Panc1 (cell line): Measurements from ENCODE around the gene FOCAD. TPM values are rescaled to one million over a fixed set of nuclear protein-coding genes. Genes with fewer than 3 reads are reported as not detected.
"Not testable (repeated sequence)": the region's sequence is repeated elsewhere in the genome, so short reads cannot be mapped to it uniquely, and the experiment has no call there.

Source experiments
- ATAC-seq: fragments of 200-7000 bp; cut with Tn5 transposase; 2 replicates; pipeline ENCODE4 v1.9.1; 2020; ENCODE audit warnings: mild to moderate bottlenecking, moderate library complexity
- BruUV-seq: library from RNA; stranded (reverse); fragments of 400-500 nt; replicated peaks from 2 replicates; lab custom pipeline; 2021; lab: Mats Ljungman, UMichigan
- CTCF ChIA-PET: fragments of 300-600 bp; sonication (Branson Sonifier 250); formaldehyde crosslinking; loops from one replicate; lab custom pipeline; 2022; ENCODE audit warnings: antibody characterized with exemption; lab: Charles Lee
- POLR2A ChIA-PET: fragments of 300-600 bp; sonication (Branson Sonifier 250); formaldehyde crosslinking; loops from one replicate; lab custom pipeline; 2022; ENCODE audit warnings: antibody characterized with exemption; lab: Charles Lee
- DNase-seq: peaks from one replicate; pipeline ENCODE4 v3.0.0-alpha.2; 2010; ENCODE audit warnings: low read depth, low spot score
- H3K27ac ChIP-seq: 2 replicates; pipeline ENCODE4 v1.5.1; 2011; ENCODE audit warnings: mild to moderate bottlenecking, low read length, inconsistent platforms
- H3K27me3 ChIP-seq: fragments of 200-500 bp; sonication (Bioruptor generic); 2 replicates; pipeline ENCODE4 v1.6.0; 2014; ENCODE audit warnings: low read length, inconsistent platforms; ENCODE audit not compliant: control insufficient read depth, insufficient read depth
- H3K36me3 ChIP-seq: fragments of 200-500 bp; sonication (Bioruptor generic); 2 replicates; pipeline ENCODE4 v1.5.1; 2014; ENCODE audit warnings: inconsistent platforms, mild to moderate bottlenecking, low read length, moderate library complexity; ENCODE audit not compliant: control insufficient read depth, insufficient read depth
- H3K4me1 ChIP-seq: 2 replicates; pipeline ENCODE4 v1.5.1; 2011; ENCODE audit warnings: inconsistent platforms, mild to moderate bottlenecking, low read length, moderate library complexity; ENCODE audit not compliant: control insufficient read depth, insufficient read depth
- H3K4me3 ChIP-seq, 2 experiments: 2 replicates each; pipeline ENCODE4 v1.5.1; 2011 to 2012; ENCODE audit warnings: low read depth in 2 of 2, low read length in 2 of 2, mild to moderate bottlenecking in 2 of 2, inconsistent platforms in 1 of 2, moderate library complexity in 1 of 2
- H3K9me3 ChIP-seq: fragments of 200-500 bp; sonication (Bioruptor generic); 2 replicates; pipeline ENCODE4 v1.5.1; 2014; ENCODE audit warnings: low read depth, mild to moderate bottlenecking, inconsistent platforms, low read length, moderate library complexity; ENCODE audit not compliant: control insufficient read depth, insufficient read depth
- POLR2AphosphoS5 ChIP-seq: IDR thresholded peaks from 2 replicates; pipeline ENCODE4 v1.6.1; 2012; ENCODE audit warnings: mild to moderate bottlenecking, low read depth, low read length, moderate library complexity
- REST ChIP-seq, 2 experiments: IDR thresholded peaks; 2 replicates each; pipeline ENCODE4 v1.6.1; 2011 to 2012; ENCODE audit warnings: low read depth in 2 of 2, control low read depth in 1 of 2, low read length in 1 of 2, mild to moderate bottlenecking in 1 of 2, moderate library complexity in 1 of 2; ENCODE audit not compliant: insufficient read depth in 1 of 2
- SIN3A ChIP-seq: IDR thresholded peaks from 2 replicates; pipeline ENCODE4 v1.6.1; 2012; ENCODE audit warnings: low read depth, mild to moderate bottlenecking, low read length, moderate library complexity, borderline replicate concordance; ENCODE audit not compliant: insufficient read depth
- TCF7L2 ChIP-seq: IDR thresholded peaks from 2 replicates; pipeline ENCODE4 v1.6.1; 2011; ENCODE audit warnings: mild to moderate bottlenecking, low read depth, low read length, inconsistent platforms
- in situ Hi-C: cut with HindIII; loops from 2 replicates; pipeline ENCODE4 v1.10.0; 2016; ENCODE audit warnings: low sequenced_read_pairs, low pct_unique_long_range_greater_than_20kb
- intact Hi-C: fragments of 100-400 bp; cut with micrococcal nuclease; formaldehyde crosslinking; loops from one replicate; pipeline ENCODE4 v1.10.0; 2022; ENCODE audit not compliant: unreplicated experiment
- total RNA-seq: library from RNA; stranded (reverse); gene quantifications from one replicate; pipeline ENCODE4 v1.2.1, GENCODE V29; 2021; ENCODE audit not compliant: unreplicated experiment
- TF ChIP-seq, protein P1 (sequence below): fragments of 450-650 bp; IDR thresholded peaks from 2 replicates; pipeline ENCODE4 v1.5.1; 2017; ENCODE audit warnings: mild to moderate bottlenecking

The FOCAD gene
- total RNA-seq, 1 experiment from 2014 or later = 9.8 TPM

DNA sequence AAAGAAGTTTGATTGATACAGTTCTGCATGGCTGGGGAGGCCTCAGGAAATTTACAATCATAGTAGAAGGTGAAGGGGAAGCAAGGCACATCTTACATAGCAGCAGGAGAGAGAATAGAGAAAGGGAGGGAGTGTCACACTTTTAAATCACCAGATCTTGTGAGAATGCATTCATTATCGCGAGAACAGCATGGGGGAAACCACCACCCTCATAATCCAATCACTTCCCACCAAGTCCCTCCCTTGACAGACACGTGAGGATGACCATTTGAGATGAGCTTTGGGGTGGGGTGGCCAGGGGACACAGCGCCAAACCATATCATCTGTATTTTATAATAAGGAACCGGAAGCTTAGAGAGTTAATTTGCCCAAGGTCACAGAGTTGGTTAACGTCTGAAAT, 13.7 kb upstream of the FOCAD start:
- Histone ChIP-seq H3K36me3 (no peaks in the 10 kb centered on the region), H3K4me3 (no peak overlapping the region), H3K9me3 (no peaks in the 10 kb centered on the region), H3K27ac (no peak overlapping the region), H3K27me3 (no peaks in the 10 kb centered on the region), H3K4me1 (no peaks in the 10 kb centered on the region)
- intact Hi-C loops (no loop called here), in situ Hi-C loops (no loop called here)
- no peak for ATAC-seq
- BruUV-seq = no TSS peak
- ChIA-PET CTCF (no interaction called here), POLR2A (no interaction called here)
- TF ChIP-seq, protein P1, sequence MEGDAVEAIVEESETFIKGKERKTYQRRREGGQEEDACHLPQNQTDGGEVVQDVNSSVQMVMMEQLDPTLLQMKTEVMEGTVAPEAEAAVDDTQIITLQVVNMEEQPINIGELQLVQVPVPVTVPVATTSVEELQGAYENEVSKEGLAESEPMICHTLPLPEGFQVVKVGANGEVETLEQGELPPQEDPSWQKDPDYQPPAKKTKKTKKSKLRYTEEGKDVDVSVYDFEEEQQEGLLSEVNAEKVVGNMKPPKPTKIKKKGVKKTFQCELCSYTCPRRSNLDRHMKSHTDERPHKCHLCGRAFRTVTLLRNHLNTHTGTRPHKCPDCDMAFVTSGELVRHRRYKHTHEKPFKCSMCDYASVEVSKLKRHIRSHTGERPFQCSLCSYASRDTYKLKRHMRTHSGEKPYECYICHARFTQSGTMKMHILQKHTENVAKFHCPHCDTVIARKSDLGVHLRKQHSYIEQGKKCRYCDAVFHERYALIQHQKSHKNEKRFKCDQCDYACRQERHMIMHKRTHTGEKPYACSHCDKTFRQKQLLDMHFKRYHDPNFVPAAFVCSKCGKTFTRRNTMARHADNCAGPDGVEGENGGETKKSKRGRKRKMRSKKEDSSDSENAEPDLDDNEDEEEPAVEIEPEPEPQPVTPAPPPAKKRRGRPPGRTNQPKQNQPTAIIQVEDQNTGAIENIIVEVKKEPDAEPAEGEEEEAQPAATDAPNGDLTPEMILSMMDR = no peak
- TF ChIP-seq REST (IDR thresholded peaks at IDR 0.05; ENCODE audit: insufficient read depth in 1 of 2, low read depth in 2 of 2, low read length in 1 of 2) (no peak), POLR2AphosphoS5 (no peak), TCF7L2 (no peak), SIN3A (no peak)
- no peak for DNase-seq

DNA sequence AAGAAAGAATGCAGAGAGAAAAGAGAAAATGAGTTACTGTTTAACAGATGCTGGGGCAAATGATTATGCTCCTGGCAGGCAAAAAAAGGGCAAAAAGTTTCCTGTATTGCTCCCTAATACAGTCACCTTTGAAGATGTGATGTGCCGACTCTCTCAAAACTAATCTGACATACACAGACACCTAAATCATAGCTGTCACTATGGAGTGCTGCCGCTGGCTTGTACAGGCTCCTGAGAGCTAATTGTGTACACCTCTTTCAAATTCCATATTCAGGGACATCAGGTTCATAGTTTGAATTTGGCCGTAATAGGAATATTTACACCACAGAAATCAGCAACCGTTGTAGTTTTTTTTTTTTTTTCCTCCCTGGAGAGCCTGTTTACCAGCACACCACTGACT, 12.4 kb upstream of the FOCAD start:
- no peak for DNase-seq
- ChIA-PET CTCF (no interaction called here), POLR2A (no interaction called here)
- Histone ChIP-seq H3K27ac (no peak overlapping the region), H3K4me3 (no peak overlapping the region), H3K27me3 (no peaks in the 10 kb centered on the region), H3K36me3 (no peaks in the 10 kb centered on the region), H3K9me3 (no peaks in the 10 kb centered on the region), H3K4me1 (no peaks in the 10 kb centered on the region)
- ATAC-seq = no peak
- TF ChIP-seq POLR2AphosphoS5 = no peak
- no peak for TF ChIP-seq SIN3A
- no peak for TF ChIP-seq TCF7L2
- no peak for TF ChIP-seq REST (IDR thresholded peaks at IDR 0.05; ENCODE audit: insufficient read depth in 1 of 2, low read depth in 2 of 2, low read length in 1 of 2)
- TF ChIP-seq, protein P1 = no peak
- in situ Hi-C loops = no loop called here
- BruUV-seq = no TSS peak
- intact Hi-C loops = no loop called here

GRCh38 chr9:20673537-20673936, 10.5 kb upstream of the FOCAD start:
- H3K27me3 ChIP-seq, in situ Hi-C loops, DNase-seq, H3K4me3 ChIP-seq, POLR2A ChIA-PET, ATAC-seq, BruUV-seq, H3K9me3 ChIP-seq, CTCF ChIA-PET, H3K36me3 ChIP-seq, H3K4me1 ChIP-seq, H3K27ac ChIP-seq, intact Hi-C loops: not testable (repeated sequence)
